Measurements from ENCODE around the gene MUC4. TPM values are rescaled to one million over a fixed set of nuclear protein-coding genes. Genes with fewer than 3 reads are reported as not detected.
A peak's percentile ranks its signal among the peaks of the same experiment; 100 is the strongest.

Gene MUC4
- total and polyA plus RNA-seq, 9 of the 15 experiments (the other 6 are each of a cell fraction or from before 2014, with no cell fraction given): under 0.01 to 0.21 (median 0.10) TPM; not detected in 4

GRCh38 chr3:195856410-195857084, 44.8 kb upstream of the MUC4 start (continued):
- TF ChIP-seq POLR2G (IDR thresholded peaks at IDR 0.05; ENCODE audit: low read depth, low read length) (peak; percentile 68), UBTF (IDR thresholded peaks at IDR 0.05; ENCODE audit: borderline replicate concordance in 1 of 2, low read depth in 2 of 2, low read length in 2 of 2) (peak; percentile 40 to 86; a peak in 2 of 4 replicates), TOE1 (IDR thresholded peaks at IDR 0.05; ENCODE audit: borderline replicate concordance) (0 out of 2 replicates have a peak, but pooled peaks have one; percentile 35), TOE1 (CRISPR knock-in tag; IDR thresholded peaks at IDR 0.05; ENCODE audit: borderline replicate concordance, low read depth) (no peak), MYBL2 (IDR thresholded peaks at IDR 0.05; ENCODE audit: low read depth) (no peak), MYBL2 (CRISPR knock-in tag; IDR thresholded peaks at IDR 0.05; ENCODE audit: borderline replicate concordance) (no peak), FOXP4 (CRISPR knock-in tag; IDR thresholded peaks at IDR 0.05; ENCODE audit: borderline replicate concordance) (no peak), RREB1 (CRISPR knock-in tag; IDR thresholded peaks at IDR 0.05) (peak; percentile 64; the same call in 1 of the 2 replicates), PML (IDR thresholded peaks at IDR 0.05; ENCODE audit: low read length) (peak; percentile 66; the same call in 1 of the 2 replicates), SIRT6 (IDR thresholded peaks at IDR 0.05; ENCODE audit: low read depth, low read length) (no peak), EP400 (IDR thresholded peaks at IDR 0.05) (no peak), TCFL5 (CRISPR knock-in tag; conservative IDR thresholded peaks at IDR 0.05) (no peak), GABPB1 (CRISPR knock-in tag; IDR thresholded peaks at IDR 0.05) (peak; percentile 26; the same call in 1 of the 2 replicates), SMAD4 (CRISPR knock-in tag; conservative IDR thresholded peaks at IDR 0.05) (peak; percentile 87), MBD2 (IDR thresholded peaks at IDR 0.05; ENCODE audit: borderline replicate concordance, low read depth) (peak; percentile 70; the same call in 1 of the 2 replicates)

Data from K562 (cell line).